GM19240 (cell line): Measurements from ENCODE around the gene PCBD1.

Source experiments
- DNase-seq: peaks from one replicate; pipeline ENCODE4 v3.0.0; 2011; ENCODE audit warnings: low spot score; ENCODE audit not compliant: insufficient read length

Gene PCBD1

DNA sequence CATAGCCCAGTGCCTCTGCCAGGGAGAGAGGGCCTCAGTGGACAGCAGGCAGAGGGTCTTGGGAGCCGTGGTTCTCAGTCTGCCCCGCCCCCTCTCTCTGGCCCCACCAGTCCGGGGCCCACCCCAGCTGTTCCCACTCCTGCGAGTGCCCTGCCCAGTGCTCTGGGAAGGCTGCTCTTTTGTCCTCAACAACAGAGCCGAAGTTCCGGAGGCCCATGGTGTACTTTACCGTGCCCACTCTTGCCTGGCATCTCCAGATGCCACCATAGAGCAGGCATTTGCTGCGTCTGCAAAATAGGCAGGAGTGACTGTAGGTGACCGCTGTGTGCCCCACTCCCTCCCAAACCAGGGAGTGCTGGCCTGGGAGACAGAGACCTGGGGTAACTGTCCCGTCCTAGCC, 29.3 kb upstream of the PCBD1 start:
- no peak for DNase-seq

DNA sequence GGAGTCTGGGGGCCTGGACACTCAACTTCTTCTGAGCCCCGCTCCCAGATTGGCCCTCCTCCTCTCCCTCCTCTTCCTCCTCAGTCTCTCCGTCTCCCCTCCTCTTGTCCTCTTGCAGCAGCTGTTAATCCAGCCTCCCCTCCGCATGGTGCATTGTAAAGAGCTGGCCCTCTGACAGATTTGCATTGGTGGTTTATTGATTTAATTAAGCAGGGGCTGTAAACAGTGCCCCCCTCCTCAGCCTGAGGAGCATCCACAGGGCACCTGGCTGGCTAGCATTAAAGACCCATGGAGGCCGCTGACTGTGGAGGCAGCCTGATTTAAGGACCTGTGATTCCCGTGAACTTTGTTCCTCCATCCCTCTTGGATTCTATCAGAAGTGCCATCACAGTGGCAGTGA, 28.9 kb upstream of the PCBD1 start:
- DNase-seq, result no peak

DNA sequence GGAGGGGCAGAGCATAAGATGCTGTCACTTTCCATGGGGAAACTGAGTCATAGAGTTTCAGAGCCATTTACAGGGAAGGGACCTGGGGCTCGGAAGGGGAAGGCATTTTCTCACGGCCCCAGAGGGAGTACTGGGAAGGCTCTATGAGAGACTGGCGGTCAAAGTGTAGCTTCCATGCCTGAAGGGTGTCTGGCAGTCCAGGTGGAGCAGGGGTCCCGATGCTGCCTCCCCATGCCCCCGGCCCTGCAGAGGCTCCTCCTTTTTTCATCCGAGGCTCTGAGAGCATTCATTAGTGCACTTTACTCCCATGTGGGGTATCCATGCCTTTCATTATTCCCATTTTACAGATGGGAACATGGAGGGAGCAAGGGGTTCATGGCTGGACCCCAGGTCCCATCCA, 27.9 kb upstream of the PCBD1 start:
- DNase-seq, result no peak

GRCh38 chr10:70915806-70916205, 27.4 kb upstream of the PCBD1 start:
- DNase-seq, result no peak

GRCh38 chr10:70915206-70915605, 26.8 kb upstream of the PCBD1 start:
- DNase-seq, result no peak

- DNase-seq, result no peak
Observed at GRCh38 chr10:70914316-70914864, 26.0 kb upstream of the PCBD1 start.

DNA sequence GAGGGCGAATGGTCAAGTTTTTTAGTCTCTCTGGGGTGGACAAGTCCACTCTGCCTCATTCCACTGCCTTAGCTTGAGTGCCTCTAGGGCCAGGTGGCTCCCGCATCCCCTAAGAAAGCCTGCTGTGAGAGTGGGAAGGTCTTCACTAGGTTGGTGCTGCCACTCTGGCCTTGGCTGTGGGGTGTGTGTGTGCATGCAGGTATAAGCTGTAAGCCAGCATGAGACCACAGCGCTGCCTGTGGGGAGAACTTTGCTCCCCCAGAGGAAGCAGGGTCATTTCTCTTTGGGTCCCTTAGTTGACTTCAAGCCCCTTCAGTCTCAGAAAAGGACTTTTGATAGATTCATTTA, 25.5 kb upstream of the PCBD1 start:
- DNase-seq, result no peak

DNA sequence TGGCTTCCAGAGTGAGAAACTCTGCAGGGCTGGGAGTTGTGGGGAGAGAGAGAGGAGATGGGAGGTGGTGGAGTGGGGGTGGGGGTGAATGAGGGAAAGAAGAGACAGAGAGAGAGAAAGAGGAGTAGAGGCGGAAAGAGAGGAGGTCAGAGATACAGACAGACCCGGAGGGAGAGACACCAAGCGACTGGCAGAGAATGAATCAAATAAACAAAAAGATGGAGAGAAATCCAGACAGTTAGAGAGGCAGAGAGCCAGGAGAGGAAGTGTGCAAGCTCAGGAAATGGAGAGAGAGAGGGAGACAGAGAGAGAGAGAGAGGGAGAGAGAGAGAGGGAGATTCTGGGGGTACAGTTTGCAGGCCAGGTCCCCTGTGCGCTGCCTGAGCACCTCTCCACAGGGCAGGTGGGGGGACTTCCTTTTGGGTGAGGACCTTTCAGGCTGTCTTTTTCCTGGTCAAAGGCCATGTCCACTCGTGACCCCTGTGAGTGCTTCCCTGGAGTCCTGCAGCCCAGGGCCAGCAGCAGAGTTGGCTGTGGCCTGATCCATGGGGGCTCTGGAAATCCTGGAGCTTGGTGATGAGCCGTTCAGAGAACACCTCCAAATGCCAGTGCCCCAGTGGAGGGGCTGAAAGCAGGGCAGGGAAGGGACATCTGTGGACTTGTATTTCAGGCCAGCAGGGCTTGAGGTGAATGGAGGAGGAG, 25.0 kb upstream of the PCBD1 start:
- no peak for DNase-seq

GRCh38 chr10:70912556-70912955, 24.2 kb upstream of the PCBD1 start:
- no peak for DNase-seq

GRCh38 chr10:70911386-70911785, 23.0 kb upstream of the PCBD1 start:
- no peak for DNase-seq

DNA sequence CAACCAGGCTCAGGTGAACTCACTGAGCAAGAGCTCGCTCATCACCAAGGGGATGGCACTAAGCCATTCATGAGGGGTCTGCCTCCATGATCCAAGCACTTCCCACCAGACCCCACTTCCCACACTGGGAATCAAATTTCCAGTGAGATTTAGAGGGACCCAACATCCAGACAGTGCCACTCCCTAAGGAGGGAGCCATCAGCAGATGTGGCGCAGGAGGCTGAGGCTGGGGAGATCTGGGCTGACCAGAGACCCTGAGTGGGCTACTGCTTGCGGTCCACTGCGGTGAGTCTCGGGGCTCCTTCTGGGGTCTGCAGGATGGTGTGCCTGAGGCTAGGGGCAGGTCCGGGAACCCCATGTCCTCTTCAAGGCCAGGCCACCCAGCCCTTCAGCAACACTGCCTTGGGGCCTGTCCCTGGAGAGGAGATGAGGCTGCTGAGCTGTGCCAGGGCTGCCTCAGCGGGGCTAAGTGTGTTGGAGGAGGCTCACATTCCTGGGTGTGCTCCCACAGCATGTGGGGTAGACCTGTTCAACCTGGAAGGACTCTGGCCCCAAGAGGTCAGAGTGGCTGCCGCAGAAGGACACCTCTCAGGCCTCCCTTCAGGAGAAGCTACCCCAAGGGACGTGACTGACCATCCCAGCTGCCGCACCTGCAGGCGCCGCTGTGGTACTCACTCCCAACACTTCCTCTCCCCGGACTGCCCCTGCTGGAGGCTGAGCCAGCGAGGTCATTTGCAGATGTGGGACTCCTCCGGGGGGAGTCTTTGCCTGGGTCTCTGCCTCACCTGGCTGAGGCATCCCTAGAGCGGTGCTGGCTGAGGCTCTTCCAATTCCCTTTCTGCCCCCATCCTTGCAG, 22.3 kb upstream of the PCBD1 start:
- DNase-seq, result no peak

DNA sequence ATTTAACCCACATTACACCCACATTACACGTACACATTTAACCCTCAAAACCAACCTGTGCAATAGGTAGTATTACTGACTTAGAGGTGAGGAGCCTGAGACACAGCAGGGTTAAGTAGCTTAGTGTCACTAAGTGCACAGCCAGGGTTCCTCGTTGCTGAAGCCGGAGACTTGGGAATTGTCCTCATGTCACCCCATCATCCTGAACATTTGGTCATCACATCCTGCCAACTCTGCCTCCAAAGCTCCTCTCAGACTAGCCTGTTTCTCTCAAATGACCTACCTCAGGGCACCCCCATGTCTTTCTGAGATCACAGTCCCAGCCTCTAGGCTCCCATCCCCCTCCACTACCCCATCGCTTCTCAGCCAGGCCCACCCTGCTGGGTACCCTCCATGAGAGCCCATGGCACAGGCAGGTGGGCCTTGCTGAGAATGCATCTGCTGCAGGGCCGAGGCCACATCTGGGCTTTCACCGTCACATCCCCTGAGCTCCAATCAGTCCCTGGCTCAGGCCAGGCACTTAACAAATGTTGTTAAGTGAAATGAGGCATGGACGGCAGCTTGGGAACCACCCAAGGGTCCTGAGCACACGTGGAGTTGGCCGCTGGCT, 21.1 kb upstream of the PCBD1 start:
- DNase-seq, result no peak

DNA sequence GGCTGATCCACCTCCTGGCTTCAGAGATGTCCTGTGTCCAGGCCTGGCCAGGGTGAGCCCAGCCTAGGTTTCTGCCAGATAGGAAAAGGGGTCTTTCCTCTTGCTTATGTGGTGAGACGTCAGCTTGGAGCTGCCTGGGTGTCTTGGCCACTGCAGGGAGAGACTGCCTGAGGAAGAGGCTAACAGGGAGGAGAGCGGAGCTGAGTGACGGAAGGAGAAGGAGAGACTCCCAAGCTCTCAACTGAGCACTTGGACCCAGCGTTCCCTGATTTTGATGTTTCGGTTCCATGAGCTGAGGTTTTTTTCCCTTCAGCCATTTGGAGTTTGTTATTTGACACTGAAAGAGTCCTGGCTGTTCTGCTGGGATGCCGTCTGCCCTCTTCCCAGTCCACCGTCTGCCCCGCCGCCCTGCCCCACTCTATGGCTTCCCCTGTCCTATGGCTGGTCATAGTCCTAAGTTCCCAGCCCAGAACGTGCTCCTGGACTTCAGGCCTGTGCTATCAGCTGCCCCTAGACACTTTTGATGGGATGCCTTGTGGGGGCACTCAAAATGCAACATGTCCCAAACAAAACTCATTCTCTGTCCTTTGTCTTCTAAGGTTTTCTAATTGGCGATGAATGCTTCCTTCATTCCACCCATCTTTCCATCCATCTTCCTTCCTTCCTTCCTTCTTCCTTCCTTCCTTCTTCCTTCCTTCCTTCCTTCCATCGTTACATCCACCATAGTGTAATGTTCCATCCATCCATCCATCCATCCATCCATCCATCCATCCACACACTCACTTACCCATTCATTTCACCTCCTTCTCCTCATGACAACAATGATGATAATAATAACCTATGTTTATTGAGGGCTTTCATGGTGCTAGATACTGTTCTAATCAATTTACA, 20.3 kb upstream of the PCBD1 start:
- DNase-seq, result no peak

DNA sequence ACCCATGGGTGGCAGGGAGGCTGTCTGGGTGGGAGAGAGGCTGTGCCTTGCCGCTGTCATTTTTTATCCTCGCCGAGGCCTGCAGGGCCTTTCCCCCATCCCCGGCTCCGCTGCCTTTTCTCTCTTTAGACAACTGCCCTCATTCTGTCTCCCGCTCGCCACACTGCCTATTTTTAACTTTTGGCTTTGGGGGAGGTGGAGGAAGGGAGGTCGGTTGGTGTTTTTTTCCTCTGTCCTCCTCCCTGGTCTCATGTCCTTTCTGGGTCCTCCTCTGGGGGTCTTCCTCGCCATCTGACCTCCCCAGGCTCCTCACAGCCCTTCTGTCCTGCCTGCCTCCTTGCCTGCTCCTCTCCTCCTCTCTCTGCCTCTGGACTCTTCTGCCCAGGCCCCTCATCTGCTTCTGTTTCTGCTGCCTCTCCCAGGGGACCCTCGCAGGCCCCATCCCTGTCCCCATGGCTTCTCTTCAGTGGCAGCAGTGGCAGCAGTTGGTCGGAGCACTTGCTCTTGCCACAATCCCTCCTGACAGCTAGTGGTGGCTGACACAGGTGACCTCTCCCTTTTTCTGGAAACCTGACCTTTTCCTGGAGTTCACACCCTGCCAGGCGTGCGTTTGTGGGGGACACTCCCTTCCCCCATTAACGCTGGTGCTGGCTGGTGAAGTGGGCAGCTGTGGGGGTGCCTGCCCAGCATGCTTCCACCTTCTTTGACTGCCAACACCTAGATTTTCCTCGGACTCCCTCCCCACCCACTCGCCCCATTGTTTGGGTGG, 19.5 kb upstream of the PCBD1 start:
- DNase-seq, result no peak

- no peak for DNase-seq
Observed at GRCh38 chr10:70906953-70907636, 18.7 kb upstream of the PCBD1 start.

- no peak for DNase-seq
Observed at GRCh38 chr10:70906031-70906783, 17.8 kb upstream of the PCBD1 start.

GRCh38 chr10:70905071-70906021, 17.0 kb upstream of the PCBD1 start:
- no peak for DNase-seq
